IMR-90 (cell line): Measurements from ENCODE around the gene RAD51B. TPM values are rescaled to one million over a fixed set of nuclear protein-coding genes. Genes with fewer than 3 reads are reported as not detected.

Source experiments
- ATAC-seq: fragments of 200-7000 bp; cut with Tn5 transposase; 2 replicates; pipeline ENCODE4 v1.9.1; 2020; ENCODE audit warnings: low read depth, mild to moderate bottlenecking, moderate library complexity
- BruUV-seq: library from RNA; stranded (reverse); fragments of 400-500 nt; replicated peaks from 2 replicates; lab custom pipeline; 2021; lab: Mats Ljungman, UMichigan
- CTCF ChIA-PET: fragments of 300-600 bp; formaldehyde crosslinking; extraction: SDS; loops from one replicate; lab custom pipeline; 2021; ENCODE audit warnings: antibody characterized with exemption; lab: Yijun Ruan, JAX
- POLR2A ChIA-PET: fragments of 300-600 bp; sonication (Branson Sonifier 250); formaldehyde crosslinking; loops from one replicate; lab custom pipeline; 2022; ENCODE audit warnings: antibody characterized with exemption; ENCODE audit not compliant: unreplicated experiment; lab: Charles Lee
- DNase-seq: peaks from one replicate; pipeline ENCODE4 v3.0.0; 2013
- H2AFZ ChIP-seq: replicated peaks from 2 replicates; pipeline ENCODE3; 2013; ENCODE audit warnings: low read length, mild to moderate bottlenecking; ENCODE audit not compliant: poor library complexity
- H2AK5ac ChIP-seq: 2 replicates; pipeline ENCODE4 v1.6.1; 2013; ENCODE audit warnings: low read depth, low read length, inconsistent platforms
- H2AK9ac ChIP-seq: replicated peaks from 2 replicates; pipeline ENCODE3; 2013; ENCODE audit warnings: mild to moderate bottlenecking, low read depth, low read length, moderate library complexity; ENCODE audit not compliant: poor library complexity
- H2BK120ac ChIP-seq: 2 replicates; pipeline ENCODE4 v1.6.1; 2013; ENCODE audit warnings: low read depth, low read length, inconsistent platforms
- H2BK15ac ChIP-seq: 3 replicates; pipeline ENCODE4 v1.6.1; 2013; ENCODE audit warnings: low read depth, low read length, inconsistent platforms
- H2BK20ac ChIP-seq: 2 replicates; pipeline ENCODE4 v1.6.1; 2013; ENCODE audit warnings: low read depth, mild to moderate bottlenecking, inconsistent platforms, low read length, moderate library complexity
- H2BK5ac ChIP-seq: 2 replicates; pipeline ENCODE4 v1.6.1; 2013; ENCODE audit warnings: mild to moderate bottlenecking, low read depth, low read length, inconsistent platforms; ENCODE audit not compliant: poor library complexity, severe bottlenecking
- H3K14ac ChIP-seq: replicated peaks from 2 replicates; pipeline ENCODE4 v1.6.1; 2013; ENCODE audit warnings: low read depth, low read length, inconsistent platforms
- H3K18ac ChIP-seq: 2 replicates; pipeline ENCODE4 v1.6.1; 2013; ENCODE audit warnings: low read depth, low read length, control low read depth
- H3K23ac ChIP-seq: 2 replicates; pipeline ENCODE4 v1.6.1; 2013; ENCODE audit warnings: low read depth, low read length, inconsistent platforms
- H3K27ac ChIP-seq: 2 replicates; pipeline ENCODE4 v1.5.1; 2013; ENCODE audit warnings: mild to moderate bottlenecking, control low read depth, low read length; ENCODE audit not compliant: insufficient read depth
- H3K27me3 ChIP-seq: 2 replicates; pipeline ENCODE4 v1.6.1; 2013; ENCODE audit warnings: low read length; ENCODE audit not compliant: control insufficient read depth, insufficient read depth
- H3K36me3 ChIP-seq: 2 replicates; pipeline ENCODE4 v1.6.1; 2013; ENCODE audit warnings: low read length, mixed read lengths; ENCODE audit not compliant: control insufficient read depth, insufficient read depth
- H3K4ac ChIP-seq: 2 replicates; pipeline ENCODE4 v1.6.1; 2013; ENCODE audit warnings: low read depth, low read length, inconsistent platforms
- H3K4me1 ChIP-seq: 2 replicates; pipeline ENCODE4 v1.6.1; 2013; ENCODE audit warnings: low read length, mixed read lengths; ENCODE audit not compliant: control insufficient read depth, insufficient read depth
- H3K4me2 ChIP-seq: 2 replicates; pipeline ENCODE4 v1.6.1; 2013; ENCODE audit warnings: low read depth, mild to moderate bottlenecking, control low read depth, low read length, moderate library complexity
- H3K4me3 ChIP-seq: 2 replicates; pipeline ENCODE4 v1.5.1; 2013; ENCODE audit warnings: low read depth, mild to moderate bottlenecking, control low read depth, low read length, moderate library complexity; ENCODE audit not compliant: insufficient read depth
- H3K56ac ChIP-seq: 2 replicates; pipeline ENCODE4 v1.6.1; 2013; ENCODE audit warnings: low read length, inconsistent platforms; ENCODE audit not compliant: insufficient read depth; ENCODE audit errors: extremely low read depth
- H3K79me1 ChIP-seq, 2 experiments: 2 replicates each; pipeline ENCODE4 v1.6.1; 2013; ENCODE audit warnings: low read length in 2 of 2, inconsistent platforms in 1 of 2, low read depth in 1 of 2
- H3K9ac ChIP-seq: 2 replicates; pipeline ENCODE4 v1.6.1; 2013; ENCODE audit warnings: low read depth, low read length, control low read depth
- H3K9me1 ChIP-seq: 2 replicates; pipeline ENCODE4 v1.6.1; 2013; ENCODE audit warnings: low read length, inconsistent platforms; ENCODE audit not compliant: insufficient read depth
- H3K9me3 ChIP-seq: 2 replicates; pipeline ENCODE4 v1.6.1; 2013; ENCODE audit warnings: low read length; ENCODE audit not compliant: control insufficient read depth, insufficient read depth
- H4K20me1 ChIP-seq: 2 replicates; pipeline ENCODE4 v1.6.1; 2013; ENCODE audit warnings: low read length, inconsistent platforms; ENCODE audit not compliant: insufficient read depth
- H4K5ac ChIP-seq: 2 replicates; pipeline ENCODE4 v1.6.1; 2013; ENCODE audit warnings: mild to moderate bottlenecking, low read depth, low read length, control low read depth
- H4K8ac ChIP-seq, 2 experiments: 2 replicates each; pipeline ENCODE4 v1.6.1; 2013; ENCODE audit warnings: low read depth in 2 of 2, low read length in 2 of 2, control low read depth in 1 of 2, inconsistent platforms in 1 of 2
- H4K91ac ChIP-seq: 2 replicates; pipeline ENCODE4 v1.6.1; 2013; ENCODE audit warnings: low read depth, low read length, inconsistent platforms; ENCODE audit not compliant: insufficient read depth
- ELK1 ChIP-seq: fragments of 150-350 bp; IDR thresholded peaks from 2 replicates; pipeline ENCODE4 v1.6.1; 2016; ENCODE audit warnings: low read depth, mild to moderate bottlenecking, low read length, moderate library complexity, borderline replicate concordance
- FOS ChIP-seq: fragments of 150-350 bp; IDR thresholded peaks from 2 replicates; pipeline ENCODE4 v1.6.1; 2016; ENCODE audit warnings: low read depth, low read length
- WGBS, 2 experiments: methylation state at CpG; one replicate each; pipeline versions ENCODE4 v1.1.5 to v1.1.7; 2013; ENCODE audit warnings: missing lambda C conversion rate in 2 of 2; ENCODE audit not compliant: insufficient read length in 1 of 2; ENCODE audit errors: extremely low coverage in 2 of 2; 5-methylcytosine and 5-hydroxymethylcytosine counted together
- dilution Hi-C: fragments of 300-500 bp; cut with HindIII; formaldehyde crosslinking; loops from one replicate; pipeline ENCODE4 v1.14.3; 2018; ENCODE audit warnings: low sequenced_read_pairs; ENCODE audit not compliant: unreplicated experiment
- in situ Hi-C: fragments of 300-500 bp; cut with MboI; formaldehyde crosslinking; loops from 3 replicates; pipeline ENCODE4 v1.14.3; 2019; ENCODE audit warnings: low sequenced_read_pairs, inconsistent platforms, mixed read lengths
- intact Hi-C: fragments of 100-400 bp; cut with micrococcal nuclease; formaldehyde crosslinking; loops from 2 replicates; pipeline ENCODE4 v1.10.0; 2022
- polyA plus RNA-seq, 3 experiments: library from polyadenylated mRNA; depleted of rRNA; stranded (reverse); fragments of >200 nt; gene quantifications; 2 replicates each; pipeline ENCODE4 v1.2.3, GENCODE V29; 2012; ENCODE audit warnings: low replicate concordance in 1 of 3
- total RNA-seq: library from RNA; depleted of rRNA; stranded (reverse); fragments of >200 nt; gene quantifications from 2 replicates; pipeline ENCODE4 v1.2.3, GENCODE V29; 2012

The RAD51B gene
- total and polyA plus RNA-seq, 2 of the 4 experiments (the other 2 are of a cell fraction) = 5.1 to 18.8 TPM

DNA sequence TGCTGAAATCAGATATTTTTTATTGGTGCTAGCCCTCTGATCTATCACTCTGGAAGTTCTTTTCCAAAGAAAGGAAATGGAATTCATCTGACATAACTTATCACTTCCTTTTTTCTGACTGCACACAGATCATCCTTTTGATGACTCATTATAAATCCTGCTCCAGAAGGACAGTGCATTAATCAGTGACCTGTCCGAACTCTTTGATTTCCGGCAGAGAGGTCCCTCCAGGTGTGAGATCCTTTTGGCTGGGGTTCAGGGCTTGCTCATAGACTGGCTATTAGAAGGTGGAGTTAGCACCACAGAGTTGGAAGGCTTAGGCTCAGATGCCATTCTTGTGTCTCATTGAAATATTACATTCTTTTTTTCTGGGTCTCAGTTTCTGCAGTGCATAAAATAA, 645.1 kb downstream of the RAD51B start:
- no peak overlapping the region for H3K27ac ChIP-seq
- H2BK120ac ChIP-seq = no peak overlapping the region
- no peak overlapping the region for H3K9ac ChIP-seq
- no peak overlapping the region for H2AFZ ChIP-seq
- no peak overlapping the region for H2BK20ac ChIP-seq
- H4K5ac ChIP-seq = no peak overlapping the region
- no peak overlapping the region for H3K4ac ChIP-seq
- H3K9me3 ChIP-seq = no peaks in the 10 kb centered on the region
- intact Hi-C loops (loop anchor here (10.0 kb wide), 2 partner anchors 220 to 330 kb away; partner anchors contain the start of gene ZFP36L1), dilution Hi-C loops (no loop called here), in situ Hi-C loops (no loop called here)
- BruUV-seq = no TSS peak
- H3K56ac ChIP-seq = no peak overlapping the region
- no peaks in the 10 kb centered on the region for H4K20me1 ChIP-seq
- H3K4me3 ChIP-seq = no peak overlapping the region
- no peak overlapping the region for H2AK5ac ChIP-seq
- no peak overlapping the region for H3K18ac ChIP-seq
- no peak overlapping the region for H4K8ac ChIP-seq
- H2AK9ac ChIP-seq = no peak overlapping the region
- CTCF ChIA-PET = no interaction called here
- no peak overlapping the region for H3K14ac ChIP-seq
- peaks cover 8% of the 10 kb centered on the region for H3K4me1 ChIP-seq
- POLR2A ChIA-PET = no interaction called here
- DNase-seq = peak; percentile 64
- H4K91ac ChIP-seq = no peak overlapping the region
- no peaks in the 10 kb centered on the region for H3K36me3 ChIP-seq
- H3K27me3 ChIP-seq = no peaks in the 10 kb centered on the region
- no peak overlapping the region for H2BK15ac ChIP-seq
- H3K9me1 ChIP-seq = peaks cover 7% of the 10 kb centered on the region
- peaks cover 0 to 3% of the 10 kb centered on the region in 2 experiments; a peak in 1 of 4 replicates for H3K79me1 ChIP-seq
- no peak overlapping the region for H3K23ac ChIP-seq
- H3K4me2 ChIP-seq = no peak overlapping the region
- WGBS, 2 experiments = 0% methylated on average over 1 of the region's 2 CpGs; no CpG with 5 or more reads in 1 of the 2 experiments
- TF ChIP-seq FOS (peak; percentile 45; the same call in 1 of the 2 replicates), ELK1 (no peak)
- no peak overlapping the region for H2BK5ac ChIP-seq
- ATAC-seq = peak; percentile 40; the same call in 1 of the 2 replicates
